CD4-positive, alpha-beta T cell treated with Interferon alpha-2 for 1 hour (primary cell): Measurements from ENCODE around the gene TBC1D3.
"Not testable (repeated sequence)": the region's sequence is repeated elsewhere in the genome, so short reads cannot be mapped to it uniquely, and the experiment has no call there.

ENCODE experiments used
- DNase-seq, 2 donors: peaks; one replicate each; pipeline ENCODE4 v3.0.0-alpha.2; 2020 to 2022

The TBC1D3 gene

DNA sequence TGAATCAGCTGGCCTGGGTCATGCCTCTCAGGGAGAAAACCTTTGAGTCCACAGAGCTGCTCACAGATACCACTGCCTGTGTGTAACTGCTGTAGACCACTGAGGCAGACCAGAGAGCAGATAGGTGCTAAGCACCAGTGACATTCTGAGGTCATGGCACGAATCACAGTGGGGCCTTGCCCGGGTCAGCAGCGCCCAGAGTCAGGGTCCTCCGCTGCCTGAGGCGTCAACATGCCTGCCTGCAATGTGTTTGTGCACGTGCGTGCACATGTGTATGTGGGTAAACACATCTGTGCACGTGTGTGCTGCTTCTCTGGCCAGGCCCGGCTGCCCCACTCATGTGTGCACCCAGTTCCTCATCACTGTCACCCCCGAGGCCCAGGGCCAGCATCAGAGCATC is at the start of gene TBC1D3:
Gene TBC1D3 (minus strand): TSS at position 101 of the 400 bp plus-strand sequence. CDS start 1,526 bp downstream, outside the sequence.
- DNase-seq: not testable (repeated sequence)

DNA sequence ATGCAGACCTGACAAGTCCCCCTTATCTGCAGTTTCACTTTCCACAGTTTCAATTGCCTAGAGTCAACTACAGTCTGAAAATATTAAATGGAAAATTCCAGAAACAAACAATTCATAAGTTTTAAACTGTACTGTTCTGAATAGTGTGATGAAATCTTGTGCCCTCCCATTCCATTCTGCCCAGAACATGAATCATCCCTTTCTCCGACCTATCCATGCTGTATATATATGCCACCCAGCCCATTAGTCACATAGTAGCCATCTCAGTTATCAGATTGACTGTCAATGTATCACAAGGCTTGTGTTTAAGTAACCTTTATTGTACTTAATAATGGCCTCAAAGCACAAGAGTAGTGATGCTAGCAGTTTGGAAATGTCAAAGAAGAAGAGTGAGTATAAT is 40.4 kb upstream of the TBC1D3 start:
- DNase-seq: not testable (repeated sequence)

DNA sequence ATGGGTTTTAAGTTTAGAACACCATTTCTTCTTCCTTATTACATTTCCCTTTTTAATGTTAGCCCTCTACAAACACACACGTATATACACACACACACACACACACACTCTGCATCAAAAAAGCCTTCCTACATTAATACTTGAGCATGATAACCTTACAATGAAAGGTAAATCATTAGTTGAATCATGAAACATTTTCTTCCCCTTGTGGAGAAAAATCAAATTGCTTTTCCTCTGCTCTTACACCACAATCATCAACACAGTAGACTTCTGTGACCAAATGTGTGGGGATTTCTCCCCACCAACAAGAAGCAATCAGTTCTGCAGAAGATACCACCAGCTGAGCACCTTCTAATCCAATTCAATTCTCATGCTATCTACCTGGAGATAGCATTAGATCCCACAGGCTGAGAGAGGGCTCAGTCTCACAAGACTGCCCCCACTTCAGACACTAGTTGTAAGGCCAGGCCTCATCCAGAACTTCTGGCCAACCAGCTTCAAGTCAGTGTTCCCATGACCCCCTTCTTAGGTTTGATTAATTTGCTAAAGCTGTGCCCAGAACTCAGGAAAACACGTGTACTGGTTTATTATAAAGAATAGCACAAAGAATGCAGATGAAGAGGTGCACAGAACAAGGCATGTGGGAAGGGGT is 33.6 kb upstream of the TBC1D3 start:
- DNase-seq: not testable (repeated sequence)

DNA sequence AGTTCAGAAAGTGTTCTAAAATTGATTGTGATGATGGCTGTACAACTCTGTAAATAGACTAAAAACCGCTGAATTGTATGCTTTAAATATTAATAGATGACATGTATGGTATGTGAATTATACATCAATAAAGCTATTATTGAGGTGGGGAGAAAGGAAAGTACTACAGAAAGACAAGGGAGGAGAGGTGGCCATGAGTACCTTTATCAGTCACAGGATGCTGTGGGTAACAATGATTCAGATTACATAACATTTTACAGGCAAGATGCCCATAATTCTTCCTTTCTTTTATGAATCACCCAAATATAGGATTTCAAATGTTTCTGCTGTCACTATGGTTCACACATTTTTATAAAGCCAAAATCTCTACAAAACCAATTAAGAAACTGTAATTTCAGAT is 28.5 kb upstream of the TBC1D3 start:
- DNase-seq: not testable (repeated sequence)

DNA sequence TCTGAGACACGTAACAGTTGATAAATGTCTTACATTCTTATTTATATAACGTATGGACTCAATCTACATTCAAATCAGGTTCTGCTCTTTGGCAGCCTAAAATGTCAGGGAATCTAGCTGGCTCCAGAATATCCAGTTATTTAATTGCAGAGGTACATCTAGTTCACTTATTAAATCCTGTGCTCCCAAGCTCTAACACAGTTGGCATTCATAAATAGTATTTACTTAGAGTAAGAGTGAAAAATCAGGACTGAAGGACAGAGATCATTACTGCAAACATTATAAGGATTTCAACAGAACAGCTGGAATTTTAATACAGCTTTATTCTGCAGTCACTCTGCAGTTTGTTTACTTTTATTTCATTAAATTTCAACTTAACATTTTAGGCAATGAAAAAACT is 7.9 kb upstream of the TBC1D3 start:
- not testable (repeated sequence) for DNase-seq

DNA sequence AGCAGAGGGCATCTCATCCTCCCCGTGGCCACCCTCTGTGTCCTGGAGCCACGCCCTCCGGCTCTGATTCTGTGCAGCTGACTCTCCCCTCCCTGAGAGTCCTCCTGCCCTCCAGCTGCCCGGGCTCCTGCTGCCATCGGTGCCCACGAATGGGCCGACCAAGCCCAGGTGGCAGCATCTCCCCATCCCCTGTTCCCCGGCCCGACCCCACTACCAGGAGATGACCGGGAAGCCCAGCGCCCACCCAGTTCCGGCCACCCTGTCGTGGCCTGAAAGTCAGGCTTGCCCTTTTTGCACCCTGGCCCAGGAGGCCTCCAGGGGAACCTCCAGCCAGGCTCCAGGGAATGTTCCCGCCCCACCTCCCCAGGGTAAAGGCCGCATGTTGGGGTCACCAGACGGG is 57.5 kb downstream of the TBC1D3 start:
- not testable (repeated sequence) for DNase-seq
